GM12864 (cell line): ENCODE results near the gene BMAL1.
"Not testable (repeated sequence)": the region's sequence is repeated elsewhere in the genome, so short reads cannot be mapped to it uniquely, and the experiment has no call there.

Experiments used
- DNase-seq: peaks from one replicate; pipeline ENCODE4 v3.0.0-alpha.2; 2011; ENCODE audit warnings: low read depth
- H3K4me3 ChIP-seq: 2 replicates; pipeline ENCODE4 v1.5.1; 2011; ENCODE audit warnings: mild to moderate bottlenecking, low read depth, low read length, control low read depth
- CTCF ChIP-seq: IDR thresholded peaks from 2 replicates; pipeline ENCODE4 v1.5.1; 2011; ENCODE audit warnings: low read depth, mild to moderate bottlenecking, moderate library complexity, low read length, control low read depth, inconsistent platforms; ENCODE audit errors: missing control alignments

BMAL1 gene

GRCh38 chr11:13434247-13435205 lies 156.9 kb downstream of the BMAL1 start:
- H3K4me3 ChIP-seq: no peak overlapping the region
- TF ChIP-seq CTCF: no peak
- no peak for DNase-seq

GRCh38 chr11:13436836-13437235 lies 159.2 kb downstream of the BMAL1 start:
- DNase-seq, H3K4me3 ChIP-seq: not testable (repeated sequence)
